Fibroblast of lung (primary cell): ENCODE results near the gene DHRS9. TPM values are rescaled to one million over a fixed set of nuclear protein-coding genes. Genes with fewer than 3 reads are reported as not detected.

ENCODE experiments used
- DNase-seq, 2 donors: peaks; one replicate each; pipeline versions ENCODE4 v3.0.0 to v3.0.0-alpha.2; 2010; ENCODE audit warnings: low read depth in 2 of 2
- H2AFZ ChIP-seq: 2 replicates; pipeline ENCODE4 v1.5.1; 2012; ENCODE audit warnings: low read length, control low read depth, inconsistent platforms
- H3K27ac ChIP-seq: 2 replicates; pipeline ENCODE4 v1.5.1; 2011; ENCODE audit warnings: low read length, control low read depth; ENCODE audit not compliant: insufficient read depth
- H3K27me3 ChIP-seq: 2 replicates; pipeline ENCODE4 v1.5.1; 2011; ENCODE audit warnings: mild to moderate bottlenecking, low read length; ENCODE audit not compliant: control insufficient read depth, insufficient read depth
- H3K36me3 ChIP-seq: 2 replicates; pipeline ENCODE4 v1.5.1; 2011; ENCODE audit warnings: low read length; ENCODE audit not compliant: control insufficient read depth, insufficient read depth
- H3K4me1 ChIP-seq: 2 replicates; pipeline ENCODE4 v1.5.1; 2011; ENCODE audit warnings: low read length; ENCODE audit not compliant: control insufficient read depth, insufficient read depth; ENCODE audit errors: extremely low read depth
- H3K4me2 ChIP-seq: 2 replicates; pipeline ENCODE4 v1.5.1; 2011; ENCODE audit warnings: low read length, control low read depth; ENCODE audit not compliant: insufficient read depth; ENCODE audit errors: extremely low read depth
- H3K4me3 ChIP-seq, 4 experiments: fragments of 200-600 bp in 1 of 4; sonication (generic) in 1 of 4; replicated peaks in 1 of 4; 2 replicates each; pipeline ENCODE4 v1.5.1; 2011 to 2016; ENCODE audit warnings: low read length in 4 of 4, low read depth in 3 of 4, mild to moderate bottlenecking in 3 of 4, control low read depth in 2 of 4, inconsistent platforms in 1 of 4, mixed read lengths in 1 of 4; ENCODE audit not compliant: insufficient read depth in 1 of 4; ENCODE audit errors: control extremely low read depth in 1 of 4
- H3K79me2 ChIP-seq: 2 replicates; pipeline ENCODE4 v1.5.1; 2012; ENCODE audit warnings: mild to moderate bottlenecking, low read length, inconsistent platforms; ENCODE audit not compliant: control insufficient read depth, insufficient read depth
- H3K9ac ChIP-seq: 2 replicates; pipeline ENCODE4 v1.5.1; 2011; ENCODE audit warnings: mild to moderate bottlenecking, low read length, control low read depth; ENCODE audit not compliant: insufficient read depth
- H3K9me3 ChIP-seq: 2 replicates; pipeline ENCODE4 v1.5.1; 2012; ENCODE audit warnings: low read depth, low read length; ENCODE audit not compliant: control insufficient read depth, insufficient read depth
- H4K20me1 ChIP-seq: 2 replicates; pipeline ENCODE4 v1.5.1; 2011; ENCODE audit warnings: low read length; ENCODE audit not compliant: control insufficient read depth, insufficient read depth; ENCODE audit errors: extremely low read depth
- CTCF ChIP-seq, 2 donors: IDR thresholded peaks in 1 of 2; conservative IDR thresholded peaks in 1 of 2; 1 replicate in 1 of 2; 2 replicates in 1 of 2; pipeline ENCODE4 v1.5.1; 2011 to 2012; ENCODE audit warnings: low read length in 2 of 2, control low read depth in 1 of 2, inconsistent platforms in 1 of 2, low read depth in 1 of 2, mild to moderate bottlenecking in 1 of 2
- EZH2 ChIP-seq: IDR thresholded peaks from 2 replicates; pipeline ENCODE4 v1.5.1; 2012; ENCODE audit warnings: low read length, control low read depth, mild to moderate bottlenecking; ENCODE audit errors: missing control alignments
- polyA plus RNA-seq, 2 donors: library from polyadenylated mRNA; depleted of rRNA in 1 of 2; stranded (reverse) in 1 of 2; unstranded in 1 of 2; fragments of >200 nt; gene quantifications; 2 replicates each; pipeline ENCODE4 v1.2.1, GENCODE V29; 2011 to 2012; ENCODE audit warnings: missing spikeins in 1 of 2
- total RNA-seq: library from RNA; depleted of rRNA; stranded (reverse); fragments of >200 nt; gene quantifications from 2 replicates; pipeline ENCODE4 v1.2.1, GENCODE V29; 2014

DHRS9 gene
- total and polyA plus RNA-seq, 2 donors (not counting 1 experiment from before 2014, with no cell fraction given) = not detected

DNA sequence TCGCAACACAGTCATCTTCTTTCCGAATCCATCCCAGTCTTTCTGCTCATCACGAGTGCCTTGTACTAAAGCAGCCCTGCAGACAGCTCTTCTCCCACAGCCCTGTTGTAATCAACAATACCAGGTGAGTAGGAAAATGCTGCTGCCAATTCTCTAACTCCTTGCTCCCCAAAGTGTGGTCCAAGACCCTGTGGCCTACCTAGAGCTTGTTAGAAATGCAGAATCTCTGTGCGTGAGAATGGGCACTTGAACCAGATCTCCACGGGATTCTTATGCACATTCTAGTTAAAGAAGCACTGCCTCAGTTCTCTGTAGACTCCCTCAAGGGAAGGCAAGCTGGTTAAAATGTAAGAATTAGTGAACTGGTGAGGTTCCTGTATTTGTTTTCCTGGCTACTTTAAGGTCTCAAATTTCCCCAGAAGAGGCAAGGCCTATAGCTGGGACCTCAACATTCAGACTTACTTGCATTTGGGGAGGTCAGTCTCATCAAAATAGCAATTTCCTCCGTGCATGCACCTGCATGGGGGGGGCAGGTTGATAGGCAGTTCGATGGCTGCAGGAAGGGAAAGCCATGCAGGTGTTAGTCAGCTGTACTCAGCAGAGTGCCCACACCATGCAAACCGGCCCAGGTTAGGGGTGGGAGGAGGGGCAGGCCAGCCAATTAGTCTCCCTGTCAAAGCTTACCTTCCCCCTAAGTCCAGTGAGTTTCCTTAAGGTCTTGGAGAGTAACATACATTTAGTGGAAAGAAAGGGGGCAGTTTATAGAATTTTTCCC, 70.8 kb downstream of the DHRS9 start:
- H3K27me3 ChIP-seq = no peaks in the 10 kb centered on the region
- H3K9me3 ChIP-seq = no peaks in the 10 kb centered on the region
- no peaks in the 10 kb centered on the region for H3K79me2 ChIP-seq

DNA sequence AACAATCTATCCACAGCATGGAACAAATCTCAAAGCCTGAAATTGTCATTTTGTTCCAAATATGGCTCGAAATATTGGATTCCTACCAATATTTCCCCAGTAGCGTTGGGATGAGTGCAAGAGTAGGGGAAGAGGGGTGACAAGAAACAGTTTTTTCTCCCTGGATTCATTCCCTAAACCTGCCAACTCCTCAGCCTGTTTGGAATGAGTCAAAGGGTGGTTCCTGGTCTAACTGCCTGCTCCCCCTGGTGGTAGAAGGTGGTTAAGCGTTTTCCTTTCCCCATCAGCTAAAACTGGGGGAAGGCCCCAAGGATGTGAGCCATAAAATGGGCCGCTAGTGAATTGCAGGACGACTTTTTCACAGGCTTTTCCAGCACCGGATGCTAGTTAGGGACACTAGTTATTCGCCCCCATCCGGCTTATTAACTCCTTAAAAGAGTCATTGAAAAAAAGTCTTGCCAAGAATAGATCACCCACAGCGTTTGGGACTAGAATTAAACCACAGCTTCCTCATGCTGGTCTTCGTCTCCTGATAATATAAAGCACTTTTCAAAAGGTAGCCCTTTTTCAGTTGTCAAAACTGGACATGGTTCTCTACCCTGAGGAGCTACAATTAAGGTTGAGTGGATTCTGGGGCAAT, 72.5 kb downstream of the DHRS9 start:
- H3K9ac ChIP-seq = no peak overlapping the region

More for the DNA sequence above, 70.8 kb downstream of the DHRS9 start:
- TF ChIP-seq EZH2 (no peak), CTCF (conservative IDR thresholded peaks at IDR 0.05 in 1 of 2, IDR thresholded peaks at IDR 0.05 in 1 of 2; ENCODE audit: low read depth in 1 of 2, low read length in 2 of 2) (no peak)
- Histone ChIP-seq H3K36me3 (no peaks in the 10 kb centered on the region), H4K20me1 (no peaks in the 10 kb centered on the region), H3K27ac (no peak overlapping the region), H3K4me2 (no peak overlapping the region), H3K9ac (no peak overlapping the region), H3K4me3 (no peak overlapping the region), H3K4me1 (no peaks in the 10 kb centered on the region), H2AFZ (no peak overlapping the region)
- DNase-seq = no peak

More for the DNA sequence above, 72.5 kb downstream of the DHRS9 start:
- H3K79me2 ChIP-seq = no peaks in the 10 kb centered on the region
- H2AFZ ChIP-seq = no peak overlapping the region
- H3K27ac ChIP-seq = no peak overlapping the region
- no peaks in the 10 kb centered on the region for H3K36me3 ChIP-seq
- no peaks in the 10 kb centered on the region for H4K20me1 ChIP-seq
- H3K9me3 ChIP-seq = no peaks in the 10 kb centered on the region
- H3K4me2 ChIP-seq = no peak overlapping the region
- TF ChIP-seq CTCF (conservative IDR thresholded peaks at IDR 0.05 in 1 of 2, IDR thresholded peaks at IDR 0.05 in 1 of 2; ENCODE audit: low read depth in 1 of 2, low read length in 2 of 2) (peak; percentile 89 to 94), EZH2 (no peak)
- H3K27me3 ChIP-seq = no peaks in the 10 kb centered on the region
- H3K4me3 ChIP-seq = no peak overlapping the region
- H3K4me1 ChIP-seq = no peaks in the 10 kb centered on the region
- DNase-seq = peak; percentile 52 to 57
